22Rv1 (cell line): Measurements from ENCODE around the gene WBP2NL.
A peak's percentile ranks its signal among the peaks of the same experiment; 100 is the strongest.

ENCODE experiments used
- H3K27ac ChIP-seq: fragments of 450-650 bp; 2 replicates; pipeline ENCODE4 v1.5.1; 2017
- ZFX ChIP-seq: fragments of 450-650 bp; IDR thresholded peaks from 2 replicates; pipeline ENCODE4 v1.6.1; 2017; ENCODE audit warnings: antibody characterized with exemption, borderline replicate concordance
- TF ChIP-seq, protein P1 (sequence below): fragments of 450-650 bp; IDR thresholded peaks from 2 replicates; pipeline ENCODE4 v1.5.1; 2017; ENCODE audit warnings: mild to moderate bottlenecking

WBP2NL gene

DNA sequence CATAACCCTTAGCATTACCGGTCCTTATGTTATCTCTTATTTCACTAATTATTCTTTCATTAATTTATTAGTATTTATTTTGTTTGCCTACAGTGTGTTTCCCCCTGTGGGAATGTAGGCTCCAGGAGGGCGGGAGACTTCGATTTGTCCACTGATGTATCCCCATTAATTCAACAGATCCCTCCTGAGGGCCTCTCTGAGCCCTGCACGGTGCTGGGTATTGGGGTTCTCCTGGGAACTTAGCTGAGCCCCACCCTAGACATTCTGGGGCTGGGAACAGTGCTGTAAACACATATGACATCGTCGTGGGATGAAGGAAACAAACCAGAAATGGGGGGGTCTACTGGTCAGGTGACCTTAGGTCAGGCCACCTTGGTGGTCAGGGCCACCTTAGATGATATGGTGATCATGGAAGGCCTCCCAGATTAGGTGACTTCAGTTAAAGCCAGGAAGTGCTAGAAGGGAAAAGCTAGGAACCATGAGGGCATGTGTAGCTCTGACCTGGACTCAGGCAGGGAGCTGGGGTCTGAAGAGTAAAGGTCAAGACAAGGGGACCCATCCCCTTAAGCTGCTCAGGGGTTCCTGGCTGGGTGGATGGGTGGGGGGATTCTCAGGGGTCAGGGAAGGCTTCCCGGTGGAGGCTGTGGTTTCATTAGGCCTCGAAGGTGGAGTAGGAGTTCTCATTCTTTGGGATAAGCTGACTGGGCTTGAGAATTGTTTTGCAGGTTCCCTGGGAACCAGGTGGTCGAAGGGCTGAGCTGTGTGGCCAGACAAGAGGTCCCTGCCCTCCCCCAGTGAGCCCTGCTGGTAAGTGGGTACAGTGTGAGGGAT, 76.5 kb downstream of the WBP2NL start:
- TF ChIP-seq ZFX, result no peak
- TF ChIP-seq, protein P1, sequence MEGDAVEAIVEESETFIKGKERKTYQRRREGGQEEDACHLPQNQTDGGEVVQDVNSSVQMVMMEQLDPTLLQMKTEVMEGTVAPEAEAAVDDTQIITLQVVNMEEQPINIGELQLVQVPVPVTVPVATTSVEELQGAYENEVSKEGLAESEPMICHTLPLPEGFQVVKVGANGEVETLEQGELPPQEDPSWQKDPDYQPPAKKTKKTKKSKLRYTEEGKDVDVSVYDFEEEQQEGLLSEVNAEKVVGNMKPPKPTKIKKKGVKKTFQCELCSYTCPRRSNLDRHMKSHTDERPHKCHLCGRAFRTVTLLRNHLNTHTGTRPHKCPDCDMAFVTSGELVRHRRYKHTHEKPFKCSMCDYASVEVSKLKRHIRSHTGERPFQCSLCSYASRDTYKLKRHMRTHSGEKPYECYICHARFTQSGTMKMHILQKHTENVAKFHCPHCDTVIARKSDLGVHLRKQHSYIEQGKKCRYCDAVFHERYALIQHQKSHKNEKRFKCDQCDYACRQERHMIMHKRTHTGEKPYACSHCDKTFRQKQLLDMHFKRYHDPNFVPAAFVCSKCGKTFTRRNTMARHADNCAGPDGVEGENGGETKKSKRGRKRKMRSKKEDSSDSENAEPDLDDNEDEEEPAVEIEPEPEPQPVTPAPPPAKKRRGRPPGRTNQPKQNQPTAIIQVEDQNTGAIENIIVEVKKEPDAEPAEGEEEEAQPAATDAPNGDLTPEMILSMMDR, result no peak
- H3K27ac ChIP-seq, result peak overlapping the region; percentile 62

- H3K27ac ChIP-seq, result no peak overlapping the region
- no peak for TF ChIP-seq ZFX
- TF ChIP-seq, protein P1, result no peak
These were observed 78.3 kb downstream of the WBP2NL start for GRCh38 chr22:42076764-42077485.

- H3K27ac ChIP-seq, result peak overlapping the region; percentile 91; the same call in 1 of the 2 replicates
- no peak for TF ChIP-seq ZFX
- TF ChIP-seq, protein P1, result no peak
These were observed 79.0 kb downstream of the WBP2NL start for GRCh38 chr22:42077486-42078125.
